Esophagus squamous epithelium (tissue), 4 donors: Measurements from ENCODE around the gene CEACAM20.

Experiments
- CTCF ChIP-seq, 6 experiments: fragments of 450-650 bp in 4 of 6; fragments of 200-600 bp in 2 of 6; sonication (generic) in 2 of 6; IDR thresholded peaks; one replicate each; pipeline ENCODE4 v1.5.1; 2016 to 2019; ENCODE audit warnings: antibody characterized with exemption in 6 of 6, mild to moderate bottlenecking in 4 of 6, moderate library complexity in 4 of 6
- POLR2A ChIP-seq, 4 donors: fragments of 450-650 bp; IDR thresholded peaks; one replicate each; pipeline ENCODE4 v1.6.1; 2017; ENCODE audit warnings: antibody characterized with exemption in 4 of 4, mild to moderate bottlenecking in 4 of 4, moderate library complexity in 3 of 4

GRCh38 chr19:44530777-44531176, 1.3 kb upstream of the CEACAM20 start:
- TF ChIP-seq CTCF (IDR thresholded peaks at IDR 0.05) (no peak), POLR2A (IDR thresholded peaks at IDR 0.05) (no peak)
